NCI-H82 treated with DMSO at 0.1 percent for 48 hours (cell line): ENCODE results near the gene NEDD9.

Experiments
- DNase-seq: peaks from one replicate; lab custom pipeline; 2025; ENCODE audit not compliant: unreplicated experiment; lab: John Stamatoyannopoulos, UW

Gene NEDD9

GRCh38 chr6:11235062-11235461 lies 2.6 kb upstream of the NEDD9 start:
- no peak for DNase-seq

GRCh38 chr6:11233673-11234573 lies 1.5 kb upstream of the NEDD9 start:
- DNase-seq, result no peak

- DNase-seq, result no peak
These were observed 530 bp upstream of the NEDD9 start for GRCh38 chr6:11232770-11233626.

- no peak for DNase-seq
These were observed 790 bp downstream of the NEDD9 start for GRCh38 chr6:11231564-11232192.

- no peak for DNase-seq
These were observed 1.4 kb downstream of the NEDD9 start for GRCh38 chr6:11231108-11231463.

GRCh38 chr6:11230158-11231107 lies 2.0 kb downstream of the NEDD9 start:
- no peak for DNase-seq

- no peak for DNase-seq
These were observed 2.8 kb downstream of the NEDD9 start for GRCh38 chr6:11229655-11230046.

GRCh38 chr6:11228935-11229654 lies 3.4 kb downstream of the NEDD9 start:
- no peak for DNase-seq

GRCh38 chr6:11227698-11228097 lies 4.8 kb downstream of the NEDD9 start:
- DNase-seq, result no peak

GRCh38 chr6:11226005-11226404 lies 6.5 kb downstream of the NEDD9 start:
- no peak for DNase-seq

GRCh38 chr6:11224966-11225463 lies 7.5 kb downstream of the NEDD9 start:
- no peak for DNase-seq

GRCh38 chr6:11224252-11224965 lies 8.1 kb downstream of the NEDD9 start:
- no peak for DNase-seq

- DNase-seq, result no peak
These were observed 9.1 kb downstream of the NEDD9 start for GRCh38 chr6:11223286-11223864.

- DNase-seq, result no peak
These were observed 9.8 kb downstream of the NEDD9 start for GRCh38 chr6:11222385-11223277.

GRCh38 chr6:11221623-11222384 lies 10.7 kb downstream of the NEDD9 start:
- DNase-seq, result no peak

GRCh38 chr6:11219400-11219834 lies 13.1 kb downstream of the NEDD9 start:
- no peak for DNase-seq
